ENCODE measurements around the gene ZBTB20.

DNA sequence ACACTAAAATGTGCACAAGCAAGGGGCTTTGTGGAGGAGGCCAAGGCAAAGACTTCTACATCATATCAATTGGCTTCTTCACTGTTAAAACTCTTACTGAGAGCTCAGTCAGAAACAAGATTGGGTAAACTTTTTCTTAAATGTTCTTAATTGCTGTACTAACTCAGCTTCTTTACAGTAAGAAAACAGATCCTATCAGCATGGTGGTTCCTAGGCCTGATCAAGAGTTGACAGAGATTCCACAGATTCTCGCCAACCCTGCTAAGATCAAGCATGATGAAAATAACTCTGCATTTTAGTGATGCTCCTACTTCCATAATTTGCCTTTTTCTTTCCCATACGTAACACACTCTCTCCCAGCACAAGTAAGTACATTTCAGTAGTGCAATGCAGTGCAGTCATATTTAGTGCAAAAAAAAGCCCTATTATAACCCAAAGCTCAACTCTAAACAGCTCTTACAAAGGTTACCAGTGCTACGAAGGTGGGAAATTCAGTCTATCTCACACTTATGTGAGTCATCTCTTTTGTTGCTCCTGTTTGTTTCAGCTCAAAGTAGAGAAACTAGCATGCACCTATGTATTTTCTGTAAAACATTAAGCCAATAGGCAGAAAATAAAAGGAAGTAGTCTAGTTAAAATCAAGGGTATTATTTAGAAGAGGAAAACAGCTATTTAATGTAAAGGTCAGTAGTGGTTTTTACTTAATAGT lies 823.4 kb downstream of the ZBTB20 start:
- TF ChIP-seq, protein P1, sequence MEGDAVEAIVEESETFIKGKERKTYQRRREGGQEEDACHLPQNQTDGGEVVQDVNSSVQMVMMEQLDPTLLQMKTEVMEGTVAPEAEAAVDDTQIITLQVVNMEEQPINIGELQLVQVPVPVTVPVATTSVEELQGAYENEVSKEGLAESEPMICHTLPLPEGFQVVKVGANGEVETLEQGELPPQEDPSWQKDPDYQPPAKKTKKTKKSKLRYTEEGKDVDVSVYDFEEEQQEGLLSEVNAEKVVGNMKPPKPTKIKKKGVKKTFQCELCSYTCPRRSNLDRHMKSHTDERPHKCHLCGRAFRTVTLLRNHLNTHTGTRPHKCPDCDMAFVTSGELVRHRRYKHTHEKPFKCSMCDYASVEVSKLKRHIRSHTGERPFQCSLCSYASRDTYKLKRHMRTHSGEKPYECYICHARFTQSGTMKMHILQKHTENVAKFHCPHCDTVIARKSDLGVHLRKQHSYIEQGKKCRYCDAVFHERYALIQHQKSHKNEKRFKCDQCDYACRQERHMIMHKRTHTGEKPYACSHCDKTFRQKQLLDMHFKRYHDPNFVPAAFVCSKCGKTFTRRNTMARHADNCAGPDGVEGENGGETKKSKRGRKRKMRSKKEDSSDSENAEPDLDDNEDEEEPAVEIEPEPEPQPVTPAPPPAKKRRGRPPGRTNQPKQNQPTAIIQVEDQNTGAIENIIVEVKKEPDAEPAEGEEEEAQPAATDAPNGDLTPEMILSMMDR (IDR thresholded peaks at IDR 0.05), result no peak
- TF ChIP-seq POLR2A (IDR thresholded peaks at IDR 0.05), result no peak
